HEK293T (cell line): ENCODE results near the gene AGO1.

Experiments
- FOXK2 ChIP-seq: fragments of 450-650 bp; IDR thresholded peaks from 2 replicates; pipeline ENCODE4 v1.6.1; 2016; ENCODE audit warnings: mild to moderate bottlenecking
- TARDBP ChIP-seq: fragments of 450-650 bp; IDR thresholded peaks from 2 replicates; pipeline ENCODE4 v1.6.1; 2016

DNA sequence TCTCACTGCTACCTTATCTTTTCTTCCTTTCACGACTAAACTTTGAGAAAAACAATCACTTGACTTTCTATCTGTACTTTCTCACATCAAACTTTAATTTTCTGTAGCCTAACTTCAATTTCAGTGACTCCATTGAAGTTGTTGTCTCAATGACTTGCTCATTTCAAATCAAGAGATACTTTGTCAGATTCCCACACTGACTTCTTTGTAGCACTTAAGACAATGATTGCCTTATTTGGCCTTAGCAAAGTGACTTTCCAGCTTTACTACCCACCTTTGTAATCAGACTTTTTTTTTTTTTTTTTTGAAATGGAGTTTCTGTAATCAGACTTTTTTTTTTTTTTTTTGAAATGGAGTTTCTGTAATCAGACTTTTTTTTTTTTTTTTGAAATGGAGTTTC lies 38.2 kb upstream of the AGO1 start:
- TF ChIP-seq FOXK2 (no peak), TARDBP (no peak)
